Neuron (in vitro differentiated cells): ENCODE results near the gene KIF6.
"Not testable (repeated sequence)": the region's sequence is repeated elsewhere in the genome, so short reads cannot be mapped to it uniquely, and the experiment has no call there.

Experiments
- H2AFZ ChIP-seq: one replicate; pipeline ENCODE4 v1.6.1; 2013; ENCODE audit warnings: low read depth, mild to moderate bottlenecking, inconsistent platforms, low read length, moderate library complexity
- H3K27me3 ChIP-seq: one replicate; pipeline ENCODE4 v1.6.1; 2013; ENCODE audit warnings: low read length; ENCODE audit not compliant: insufficient read depth
- H3K36me3 ChIP-seq: one replicate; pipeline ENCODE4 v1.6.1; 2013; ENCODE audit warnings: low read length; ENCODE audit not compliant: insufficient read depth
- H3K4me1 ChIP-seq: one replicate; pipeline ENCODE4 v1.6.1; 2013; ENCODE audit warnings: low read length; ENCODE audit not compliant: insufficient read depth
- H3K4me3 ChIP-seq: 2 replicates; pipeline ENCODE4 v1.5.1; 2013; ENCODE audit warnings: mild to moderate bottlenecking, low read length, moderate library complexity
- H3K9me3 ChIP-seq: one replicate; pipeline ENCODE4 v1.6.1; 2013; ENCODE audit warnings: low read length

KIF6 gene

DNA sequence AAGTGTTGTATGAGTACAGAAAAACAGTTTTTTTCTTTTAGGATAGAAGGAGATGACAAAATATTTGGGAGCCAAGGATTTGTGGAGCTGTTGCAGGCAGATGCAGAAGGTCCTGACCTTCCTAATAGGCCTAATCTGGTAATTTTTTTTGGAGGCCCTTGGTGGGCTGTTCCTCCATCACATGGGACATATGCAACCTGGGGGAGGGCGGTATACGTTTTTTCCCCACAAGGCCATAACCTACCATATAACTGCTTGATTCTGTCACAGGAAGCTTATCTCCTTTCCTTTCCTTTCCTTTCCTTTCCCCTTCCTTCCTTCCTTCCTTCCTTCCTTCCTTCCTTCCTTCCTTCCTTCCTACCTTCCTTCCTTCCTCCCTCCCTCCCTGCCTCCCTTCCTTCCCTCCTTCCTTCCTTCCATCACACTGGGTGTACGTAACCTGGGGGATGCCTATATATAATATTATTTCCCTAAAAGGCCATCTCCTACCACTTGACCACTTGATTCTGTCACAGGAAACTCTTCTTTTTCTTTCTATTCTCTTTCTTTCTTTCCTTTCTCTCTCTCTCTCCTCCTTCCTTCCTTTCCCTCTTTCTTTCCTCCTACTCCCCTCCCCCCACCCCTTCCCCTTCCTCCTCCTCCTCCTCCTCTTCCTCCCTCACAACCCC lies 217.7 kb downstream of the KIF6 start:
- H3K4me1 ChIP-seq: peaks cover 10% of the 10 kb centered on the region
- H3K9me3 ChIP-seq: no peaks in the 10 kb centered on the region
- H3K36me3 ChIP-seq: no peaks in the 10 kb centered on the region
- no peaks in the 10 kb centered on the region for H3K27me3 ChIP-seq
- H2AFZ ChIP-seq: no peak overlapping the region
- no peak overlapping the region for H3K4me3 ChIP-seq

DNA sequence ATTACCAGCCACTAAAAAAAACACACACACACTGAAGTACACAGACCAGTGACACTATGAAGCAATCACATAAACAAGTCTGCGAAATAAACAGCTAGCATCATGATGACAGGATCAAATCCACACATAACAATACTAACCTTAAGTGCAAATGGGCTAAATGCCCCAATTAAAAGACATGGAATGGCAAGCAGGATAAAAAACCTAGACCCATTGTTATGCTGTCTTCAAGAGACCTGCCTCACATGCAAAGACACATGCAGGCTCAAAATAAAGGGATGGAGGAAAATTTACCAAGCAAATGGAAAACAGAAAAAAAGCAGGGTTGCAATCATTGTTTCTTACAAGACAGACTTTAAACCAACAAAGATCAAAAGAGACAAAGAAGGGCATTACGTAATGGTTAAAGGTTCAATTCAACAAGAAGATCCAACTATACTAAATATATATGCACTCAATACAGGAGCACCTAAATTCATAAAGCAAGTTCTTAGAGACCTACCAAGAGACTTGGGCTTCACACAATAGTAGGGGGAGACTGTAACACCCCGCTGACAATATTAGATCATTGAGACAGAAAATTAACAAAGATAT lies 222.7 kb downstream of the KIF6 start:
- H3K9me3 ChIP-seq, H2AFZ ChIP-seq, H3K4me3 ChIP-seq, H3K4me1 ChIP-seq, H3K36me3 ChIP-seq, H3K27me3 ChIP-seq: not testable (repeated sequence)

DNA sequence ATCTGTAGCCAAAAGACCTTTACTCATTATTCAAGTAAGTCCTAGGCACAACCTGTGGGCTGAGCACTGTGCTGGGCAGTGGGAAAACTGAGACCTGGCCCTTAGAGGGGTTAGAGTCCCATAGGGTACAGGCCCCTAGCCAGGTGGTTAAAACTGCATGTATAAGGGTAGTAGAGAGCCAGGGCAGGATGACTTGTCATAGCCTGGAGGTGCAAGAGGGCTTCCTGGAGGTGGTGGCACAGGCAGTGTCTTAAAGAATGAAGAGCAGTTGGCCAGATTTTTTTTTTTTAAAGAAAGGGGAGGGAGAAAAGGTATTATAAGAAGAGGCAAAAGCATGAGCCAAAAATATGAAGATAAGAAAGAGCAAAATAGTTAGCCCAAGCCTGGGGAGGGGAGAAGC lies 226.2 kb downstream of the KIF6 start:
- no peak overlapping the region for H2AFZ ChIP-seq
- H3K36me3 ChIP-seq: no peaks in the 10 kb centered on the region
- no peaks in the 10 kb centered on the region for H3K9me3 ChIP-seq
- no peaks in the 10 kb centered on the region for H3K4me1 ChIP-seq
- H3K4me3 ChIP-seq: no peak overlapping the region
- H3K27me3 ChIP-seq: no peaks in the 10 kb centered on the region

GRCh38 chr6:39498096-39498495 lies 227.1 kb downstream of the KIF6 start:
- no peak overlapping the region for H2AFZ ChIP-seq
- H3K36me3 ChIP-seq: no peaks in the 10 kb centered on the region

GRCh38 chr6:39496915-39497314 lies 228.3 kb downstream of the KIF6 start:
- Histone ChIP-seq H3K36me3 (no peaks in the 10 kb centered on the region), H2AFZ (no peak overlapping the region), H3K4me3 (no peak overlapping the region), H3K9me3 (no peaks in the 10 kb centered on the region), H3K4me1 (no peaks in the 10 kb centered on the region), H3K27me3 (no peaks in the 10 kb centered on the region)

More at GRCh38 chr6:39498096-39498495, 227.1 kb downstream of the KIF6 start:
- no peaks in the 10 kb centered on the region for H3K9me3 ChIP-seq
- H3K4me3 ChIP-seq: no peak overlapping the region
- H3K27me3 ChIP-seq: no peaks in the 10 kb centered on the region
- no peaks in the 10 kb centered on the region for H3K4me1 ChIP-seq

DNA sequence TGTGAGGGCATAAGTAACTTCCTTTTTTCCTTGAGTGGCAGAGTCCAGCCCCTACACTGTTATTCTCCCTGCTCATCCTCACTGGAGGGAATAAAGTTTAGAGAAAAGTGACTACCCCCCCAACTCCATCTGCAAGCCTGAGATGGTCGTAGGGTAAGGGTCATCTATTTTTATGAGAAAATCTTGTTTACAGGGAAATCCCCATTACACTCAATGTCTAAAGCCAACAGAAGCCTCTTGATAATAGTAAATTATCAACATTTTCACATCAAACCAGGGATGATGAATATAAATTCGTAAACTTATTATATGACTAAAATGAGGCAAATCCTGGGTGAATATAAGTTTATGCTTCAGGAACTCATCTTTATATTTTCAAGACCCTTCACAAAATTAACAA lies 228.8 kb downstream of the KIF6 start:
- Histone ChIP-seq H3K4me1 (no peaks in the 10 kb centered on the region), H2AFZ (no peak overlapping the region), H3K27me3 (no peaks in the 10 kb centered on the region), H3K4me3 (no peak overlapping the region), H3K36me3 (no peaks in the 10 kb centered on the region), H3K9me3 (no peaks in the 10 kb centered on the region)

DNA sequence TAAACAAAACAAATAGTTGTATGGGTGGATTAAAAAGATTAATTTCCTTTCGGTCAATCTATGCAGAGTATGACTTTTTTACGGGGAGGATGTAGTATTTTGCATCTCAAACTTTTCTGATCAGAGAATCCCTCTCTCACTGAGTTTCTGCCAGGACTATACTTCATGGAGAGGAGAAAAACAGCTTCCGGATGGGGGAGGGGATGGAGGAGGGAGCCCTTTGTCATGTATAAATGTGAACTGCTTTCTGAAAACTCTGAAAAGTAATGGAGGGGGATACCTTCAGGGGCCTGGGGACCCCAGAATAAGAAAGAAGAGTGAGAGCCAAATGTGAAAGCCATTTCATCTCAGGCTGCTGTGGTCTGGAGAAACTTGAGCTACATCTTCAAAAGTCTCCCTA lies 229.6 kb downstream of the KIF6 start:
- Histone ChIP-seq H3K36me3 (no peaks in the 10 kb centered on the region), H3K27me3 (no peaks in the 10 kb centered on the region)

GRCh38 chr6:39494998-39495397 lies 230.2 kb downstream of the KIF6 start:
- no peaks in the 10 kb centered on the region for H3K4me1 ChIP-seq
- no peaks in the 10 kb centered on the region for H3K27me3 ChIP-seq
- H3K9me3 ChIP-seq: no peaks in the 10 kb centered on the region

More for the DNA sequence above, 229.6 kb downstream of the KIF6 start:
- Histone ChIP-seq H3K4me1 (no peaks in the 10 kb centered on the region), H3K4me3 (no peak overlapping the region), H3K9me3 (no peaks in the 10 kb centered on the region), H2AFZ (no peak overlapping the region)

DNA sequence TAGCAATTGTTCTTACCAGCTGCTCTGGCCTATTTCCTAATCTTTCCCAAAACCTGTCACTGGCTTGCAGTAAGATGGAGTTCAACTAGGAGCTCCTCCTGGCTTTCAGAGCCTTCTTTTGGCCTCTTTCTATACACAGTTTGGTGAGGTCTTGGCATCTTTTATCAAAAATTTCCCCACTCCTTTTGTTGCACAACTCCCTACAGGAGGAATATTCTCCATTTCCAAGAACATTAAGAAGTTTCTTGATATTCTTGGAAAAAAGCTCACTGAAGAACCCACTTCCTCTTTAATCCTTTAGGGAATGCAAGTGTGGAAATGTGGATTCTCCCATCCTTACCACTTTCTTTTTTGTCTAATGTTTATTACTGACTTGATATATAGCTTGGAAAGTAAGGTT lies 231.4 kb downstream of the KIF6 start:
- H3K4me1 ChIP-seq: no peaks in the 10 kb centered on the region

More at GRCh38 chr6:39494998-39495397, 230.2 kb downstream of the KIF6 start:
- H3K4me3 ChIP-seq: no peak overlapping the region
- H2AFZ ChIP-seq: no peak overlapping the region
- H3K36me3 ChIP-seq: no peaks in the 10 kb centered on the region

DNA sequence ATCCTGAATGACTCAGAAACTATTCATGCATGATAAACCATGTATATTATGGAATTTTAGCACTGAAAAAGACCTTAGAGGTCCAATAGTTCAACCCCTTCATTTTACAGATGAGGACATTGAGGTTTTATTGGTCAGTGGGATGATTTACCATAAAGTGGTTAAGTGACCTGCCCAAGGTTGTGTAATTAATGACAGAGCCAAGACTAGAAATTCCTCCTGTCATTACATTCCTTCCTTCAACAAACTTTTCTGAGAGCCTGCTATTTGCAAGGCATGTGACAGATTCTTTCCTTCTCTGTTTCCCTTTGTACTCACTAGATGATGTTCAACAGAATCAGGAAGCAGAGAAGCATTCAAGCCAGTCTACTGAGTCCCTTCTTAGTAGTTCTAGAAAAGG lies 232.0 kb downstream of the KIF6 start:
- H3K9me3 ChIP-seq: no peaks in the 10 kb centered on the region
- no peak overlapping the region for H2AFZ ChIP-seq
- no peaks in the 10 kb centered on the region for H3K4me1 ChIP-seq
- no peak overlapping the region for H3K4me3 ChIP-seq
- no peaks in the 10 kb centered on the region for H3K27me3 ChIP-seq
- H3K36me3 ChIP-seq: no peaks in the 10 kb centered on the region

More for the DNA sequence above, 231.4 kb downstream of the KIF6 start:
- no peaks in the 10 kb centered on the region for H3K36me3 ChIP-seq
- H3K9me3 ChIP-seq: no peaks in the 10 kb centered on the region
- no peak overlapping the region for H3K4me3 ChIP-seq
- H2AFZ ChIP-seq: no peak overlapping the region
- H3K27me3 ChIP-seq: no peaks in the 10 kb centered on the region

DNA sequence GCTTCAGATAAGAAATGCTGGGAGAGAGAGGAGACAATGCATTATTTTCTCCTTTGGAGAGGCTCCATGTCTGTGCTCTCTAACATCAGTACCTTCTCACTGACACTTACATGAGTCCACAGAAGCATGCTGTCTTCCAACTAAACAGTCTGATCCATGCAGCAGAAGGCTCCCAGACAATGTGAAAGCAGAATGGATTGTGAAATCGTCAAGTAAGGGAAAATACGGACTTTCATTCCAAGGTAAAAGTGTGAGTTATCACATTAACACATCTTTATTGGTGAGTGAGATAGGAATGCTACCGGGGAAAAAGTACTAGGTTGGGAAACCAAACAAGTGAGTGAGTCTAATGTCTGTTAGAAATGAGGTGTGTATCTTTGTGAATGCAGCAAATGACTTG lies 235.1 kb downstream of the KIF6 start:
- Histone ChIP-seq H3K27me3 (no peaks in the 10 kb centered on the region), H3K9me3 (no peaks in the 10 kb centered on the region), H3K4me1 (no peaks in the 10 kb centered on the region), H2AFZ (no peak overlapping the region), H3K4me3 (no peak overlapping the region), H3K36me3 (no peaks in the 10 kb centered on the region)

- Histone ChIP-seq H3K4me3 (no peak overlapping the region), H2AFZ (no peak overlapping the region), H3K9me3 (no peaks in the 10 kb centered on the region), H3K36me3 (no peaks in the 10 kb centered on the region), H3K4me1 (no peaks in the 10 kb centered on the region), H3K27me3 (no peaks in the 10 kb centered on the region)
Observed at GRCh38 chr6:39488255-39488879, 236.8 kb downstream of the KIF6 start.

GRCh38 chr6:39484276-39484675 lies 240.9 kb downstream of the KIF6 start:
- Histone ChIP-seq H3K9me3 (no peaks in the 10 kb centered on the region), H3K4me3 (no peak overlapping the region), H2AFZ (no peak overlapping the region), H3K36me3 (no peaks in the 10 kb centered on the region), H3K4me1 (no peaks in the 10 kb centered on the region), H3K27me3 (peaks cover 2% of the 10 kb centered on the region)
